HepG2 (cell line): ENCODE measurements around the gene SERINC4. TPM values are rescaled to one million over a fixed set of nuclear protein-coding genes. Genes with fewer than 3 reads are reported as not detected.

Source experiments
- AKAP8 ChIP-seq: sonication (generic); formaldehyde crosslinking; IDR thresholded peaks from 2 replicates; pipeline ENCODE4 v1.5.1; 2020; ENCODE audit warnings: mild to moderate bottlenecking, missing genetic modification reagents
- DDIT3 ChIP-seq: sonication (generic); formaldehyde crosslinking; IDR thresholded peaks from 2 replicates; pipeline ENCODE4 v1.4.0; 2020; ENCODE audit warnings: mild to moderate bottlenecking, missing genetic modification reagents
- NR2F6 ChIP-seq, 2 experiments: IDR thresholded peaks; 2 replicates each; pipeline ENCODE4 v1.6.1; 2016; ENCODE audit warnings: antibody characterized with exemption in 1 of 2, mild to moderate bottlenecking in 1 of 2
- REXO4 ChIP-seq: sonication (generic); formaldehyde crosslinking; IDR thresholded peaks from 2 replicates; pipeline ENCODE4 v1.8.0; 2022; ENCODE audit warnings: missing genetic modification reagents, mild to moderate bottlenecking, borderline replicate concordance
- SIX1 ChIP-seq: sonication (generic); formaldehyde crosslinking; IDR thresholded peaks from 2 replicates; pipeline ENCODE4 v1.4.0; 2020; ENCODE audit warnings: missing genetic modification reagents, borderline replicate concordance
- SKI ChIP-seq: fragments of 450-650 bp; IDR thresholded peaks from one replicate; pipeline ENCODE4 v1.6.1; 2018; ENCODE audit warnings: mild to moderate bottlenecking; ENCODE audit not compliant: partially characterized antibody
- TFE3 ChIP-seq: IDR thresholded peaks from 2 replicates; pipeline ENCODE4 v1.6.1; 2016
- ZBTB40 ChIP-seq, 2 experiments: fragments of 450-650 bp in 1 of 2; sonication (generic) in 1 of 2; formaldehyde crosslinking in 1 of 2; IDR thresholded peaks; 2 replicates each; pipeline versions ENCODE4 v1.6.1 to v1.8.0; 2016 to 2022; ENCODE audit warnings: antibody characterized with exemption in 1 of 2, mild to moderate bottlenecking in 1 of 2, missing genetic modification reagents in 1 of 2
- ZNF263 ChIP-seq: sonication (generic); formaldehyde crosslinking; IDR thresholded peaks from 2 replicates; pipeline ENCODE4 v1.4.0; 2020; ENCODE audit warnings: missing genetic modification reagents
- ZNF337 ChIP-seq: sonication (generic); formaldehyde crosslinking; IDR thresholded peaks from 2 replicates; pipeline ENCODE4 v1.5.1; 2020; ENCODE audit warnings: missing genetic modification reagents, low read depth, mild to moderate bottlenecking, borderline replicate concordance
- ZNF589 ChIP-seq: sonication (generic); formaldehyde crosslinking; conservative IDR thresholded peaks from 2 replicates; pipeline ENCODE4 v1.8.0; 2022; ENCODE audit warnings: mild to moderate bottlenecking, moderate library complexity, missing genetic modification reagents
- polyA plus RNA-seq, 8 experiments: library from polyadenylated mRNA; depleted of rRNA in 3 of 8; stranded (reverse) in 7 of 8; unstranded in 1 of 8; fragments of >200 nt; fragmentation: Illumina TruSeq in 4 of 8; extraction: Trizol in 4 of 8; gene quantifications; 2 replicates each; pipeline versions ENCODE4 v1.2.1 to v1.2.3, GENCODE V29; 2011 to 2016; ENCODE audit warnings: low read depth in 4 of 8, missing spikeins in 1 of 8, mixed read lengths in 1 of 8; ENCODE audit not compliant: insufficient read depth in 1 of 8
- total RNA-seq, 5 experiments: library from RNA; depleted of rRNA; stranded (reverse); fragments of >200 nt; fragmentation: Illumina TruSeq; extraction: Trizol; gene quantifications; 2 replicates each; pipeline ENCODE4 v1.2.3, GENCODE V29; 2016; ENCODE audit warnings: low read depth in 1 of 5
- TF ChIP-seq, protein P1 (sequence below): sonication (generic); formaldehyde crosslinking; conservative IDR thresholded peaks from 2 replicates; pipeline ENCODE4 v1.4.0; 2020; ENCODE audit warnings: mild to moderate bottlenecking, missing genetic modification reagents, moderate library complexity

The SERINC4 gene
- total and polyA plus RNA-seq, 2 of the 13 experiments (the other 11 are each of a cell fraction or from before 2014, with no cell fraction given), result not detected

DNA sequence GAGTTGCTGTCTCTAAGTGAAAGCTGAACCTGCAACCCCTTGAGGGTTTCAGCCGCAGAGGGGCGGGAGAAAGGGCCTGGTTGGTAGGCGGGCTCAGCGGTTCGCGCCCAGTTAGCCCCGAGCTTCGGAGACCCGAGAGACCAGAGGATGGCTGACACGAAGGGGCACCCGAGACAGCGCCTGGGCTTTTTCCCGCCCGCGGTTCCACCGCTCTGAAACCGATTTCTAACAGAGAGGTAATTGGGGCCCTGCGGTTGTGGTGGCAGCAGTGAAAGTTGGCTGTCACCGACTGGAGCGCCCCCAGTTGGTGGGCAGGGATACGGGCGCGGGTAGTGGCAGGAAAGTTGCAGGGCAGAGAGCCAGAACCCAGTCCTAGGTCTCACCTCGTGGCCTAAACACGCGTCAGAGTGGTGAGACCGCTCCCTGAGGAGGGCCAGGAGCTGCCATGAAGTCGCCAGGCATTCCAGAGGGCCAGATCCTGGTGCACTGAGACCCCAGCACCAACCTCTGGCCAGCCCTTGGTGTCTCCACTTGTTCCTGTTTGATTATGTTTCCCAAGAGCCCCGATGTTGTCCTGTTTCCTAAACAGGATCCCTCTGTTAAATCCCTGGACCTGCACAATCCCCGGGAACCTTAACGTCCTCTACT is 22.6 kb downstream of the SERINC4 start (continued):
- TF ChIP-seq ZBTB40 (IDR thresholded peaks at IDR 0.05) (no peak), ZBTB40 (CRISPR knock-in tag; IDR thresholded peaks at IDR 0.05) (peak; percentile 75; the same call in 1 of the 2 replicates), ZNF337 (CRISPR knock-in tag) (no peak), REXO4 (no peak), SKI (no peak), TFE3 (CRISPR knock-in tag) (peak; percentile 43; the same call in 1 of the 2 replicates), ZNF589 (no peak), ZNF263 (CRISPR knock-in tag) (peak; percentile 63; the same call in 1 of the 2 replicates), NR2F6 (IDR thresholded peaks at IDR 0.05) (no peak), NR2F6 (CRISPR knock-in tag; IDR thresholded peaks at IDR 0.05) (no peak), AKAP8 (no peak), DDIT3 (no peak), SIX1 (CRISPR knock-in tag) (no peak)
- TF ChIP-seq, protein P1, sequence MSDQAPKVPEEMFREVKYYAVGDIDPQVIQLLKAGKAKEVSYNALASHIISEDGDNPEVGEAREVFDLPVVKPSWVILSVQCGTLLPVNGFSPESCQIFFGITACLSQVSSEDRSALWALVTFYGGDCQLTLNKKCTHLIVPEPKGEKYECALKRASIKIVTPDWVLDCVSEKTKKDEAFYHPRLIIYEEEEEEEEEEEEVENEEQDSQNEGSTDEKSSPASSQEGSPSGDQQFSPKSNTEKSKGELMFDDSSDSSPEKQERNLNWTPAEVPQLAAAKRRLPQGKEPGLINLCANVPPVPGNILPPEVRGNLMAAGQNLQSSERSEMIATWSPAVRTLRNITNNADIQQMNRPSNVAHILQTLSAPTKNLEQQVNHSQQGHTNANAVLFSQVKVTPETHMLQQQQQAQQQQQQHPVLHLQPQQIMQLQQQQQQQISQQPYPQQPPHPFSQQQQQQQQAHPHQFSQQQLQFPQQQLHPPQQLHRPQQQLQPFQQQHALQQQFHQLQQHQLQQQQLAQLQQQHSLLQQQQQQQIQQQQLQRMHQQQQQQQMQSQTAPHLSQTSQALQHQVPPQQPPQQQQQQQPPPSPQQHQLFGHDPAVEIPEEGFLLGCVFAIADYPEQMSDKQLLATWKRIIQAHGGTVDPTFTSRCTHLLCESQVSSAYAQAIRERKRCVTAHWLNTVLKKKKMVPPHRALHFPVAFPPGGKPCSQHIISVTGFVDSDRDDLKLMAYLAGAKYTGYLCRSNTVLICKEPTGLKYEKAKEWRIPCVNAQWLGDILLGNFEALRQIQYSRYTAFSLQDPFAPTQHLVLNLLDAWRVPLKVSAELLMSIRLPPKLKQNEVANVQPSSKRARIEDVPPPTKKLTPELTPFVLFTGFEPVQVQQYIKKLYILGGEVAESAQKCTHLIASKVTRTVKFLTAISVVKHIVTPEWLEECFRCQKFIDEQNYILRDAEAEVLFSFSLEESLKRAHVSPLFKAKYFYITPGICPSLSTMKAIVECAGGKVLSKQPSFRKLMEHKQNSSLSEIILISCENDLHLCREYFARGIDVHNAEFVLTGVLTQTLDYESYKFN (CRISPR knock-in tag), result peak; percentile 37
